ENCODE data around the gene C14orf119. TPM values are rescaled to one million over a fixed set of nuclear protein-coding genes. Genes with fewer than 3 reads are reported as not detected.
A peak's percentile ranks its signal among the peaks of the same experiment; 100 is the strongest.

The C14orf119 gene
- total RNA-seq, 2 donors from 2014 or later, result 20.3 to 32.3 TPM

DNA sequence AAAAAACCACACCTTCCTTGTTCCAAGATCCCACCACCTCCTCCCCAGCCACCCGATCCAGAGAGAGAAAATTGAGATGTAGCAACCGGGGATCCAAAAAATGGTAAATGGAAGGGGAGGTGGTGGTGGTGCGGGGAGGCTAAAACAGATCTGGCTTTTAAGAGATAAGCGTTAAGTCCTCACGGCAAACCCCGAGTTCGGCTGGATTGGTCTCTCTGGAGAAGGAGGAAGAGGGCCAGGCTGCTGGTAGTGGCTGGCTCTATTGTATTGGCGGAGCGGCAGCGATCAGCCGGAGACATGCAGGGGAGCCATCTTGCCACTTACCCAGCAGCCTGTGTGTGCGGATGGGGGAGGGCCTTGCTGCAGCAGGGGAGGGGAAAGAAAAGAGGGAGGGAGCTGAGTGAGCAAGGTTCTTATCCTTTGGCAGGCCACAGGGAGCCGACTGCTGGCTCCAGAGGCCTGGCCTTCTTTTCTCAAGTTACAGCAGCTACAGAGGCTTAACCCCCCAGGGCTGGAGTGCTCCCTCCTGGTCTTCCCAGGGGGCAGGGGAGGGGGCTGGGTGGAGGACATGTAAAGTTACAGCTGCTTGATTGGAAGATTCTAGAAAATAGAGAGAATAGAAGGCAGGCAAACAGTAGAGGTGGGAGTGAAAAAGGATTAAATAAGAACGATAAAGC lies 23.9 kb upstream of the C14orf119 start:
- peak; percentile 82 for DNase-seq (ENCODE audit: low spot score)
- no peaks in the 10 kb centered on the region for H3K9me3 ChIP-seq
- no peaks in the 10 kb centered on the region for H3K27me3 ChIP-seq (replicated peaks; ENCODE audit: insufficient read depth)
- H3K27ac ChIP-seq, result peak overlapping the region; percentile 80 to 81
- peak overlapping the region; percentile 44 to 55 for H3K4me3 ChIP-seq
- 1% methylated on average over 14 of the region's 14 CpGs for WGBS
- peaks cover 6 to 13% of the 10 kb centered on the region in 2 donors for H3K36me3 ChIP-seq
- intact Hi-C loops (cut with DNase I), result no loop called here
- peaks cover 25% of the 10 kb centered on the region for H3K4me1 ChIP-seq (replicated peaks)
- TF ChIP-seq POLR2AphosphoS5 (IDR thresholded peaks at IDR 0.05) (peak; percentile 86), POLR2A (IDR thresholded peaks at IDR 0.05) (peak; percentile 51)
- TF ChIP-seq, protein P1, sequence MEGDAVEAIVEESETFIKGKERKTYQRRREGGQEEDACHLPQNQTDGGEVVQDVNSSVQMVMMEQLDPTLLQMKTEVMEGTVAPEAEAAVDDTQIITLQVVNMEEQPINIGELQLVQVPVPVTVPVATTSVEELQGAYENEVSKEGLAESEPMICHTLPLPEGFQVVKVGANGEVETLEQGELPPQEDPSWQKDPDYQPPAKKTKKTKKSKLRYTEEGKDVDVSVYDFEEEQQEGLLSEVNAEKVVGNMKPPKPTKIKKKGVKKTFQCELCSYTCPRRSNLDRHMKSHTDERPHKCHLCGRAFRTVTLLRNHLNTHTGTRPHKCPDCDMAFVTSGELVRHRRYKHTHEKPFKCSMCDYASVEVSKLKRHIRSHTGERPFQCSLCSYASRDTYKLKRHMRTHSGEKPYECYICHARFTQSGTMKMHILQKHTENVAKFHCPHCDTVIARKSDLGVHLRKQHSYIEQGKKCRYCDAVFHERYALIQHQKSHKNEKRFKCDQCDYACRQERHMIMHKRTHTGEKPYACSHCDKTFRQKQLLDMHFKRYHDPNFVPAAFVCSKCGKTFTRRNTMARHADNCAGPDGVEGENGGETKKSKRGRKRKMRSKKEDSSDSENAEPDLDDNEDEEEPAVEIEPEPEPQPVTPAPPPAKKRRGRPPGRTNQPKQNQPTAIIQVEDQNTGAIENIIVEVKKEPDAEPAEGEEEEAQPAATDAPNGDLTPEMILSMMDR (IDR thresholded peaks at IDR 0.05), result peak in 1 of 4 experiments; percentile 18

DNA sequence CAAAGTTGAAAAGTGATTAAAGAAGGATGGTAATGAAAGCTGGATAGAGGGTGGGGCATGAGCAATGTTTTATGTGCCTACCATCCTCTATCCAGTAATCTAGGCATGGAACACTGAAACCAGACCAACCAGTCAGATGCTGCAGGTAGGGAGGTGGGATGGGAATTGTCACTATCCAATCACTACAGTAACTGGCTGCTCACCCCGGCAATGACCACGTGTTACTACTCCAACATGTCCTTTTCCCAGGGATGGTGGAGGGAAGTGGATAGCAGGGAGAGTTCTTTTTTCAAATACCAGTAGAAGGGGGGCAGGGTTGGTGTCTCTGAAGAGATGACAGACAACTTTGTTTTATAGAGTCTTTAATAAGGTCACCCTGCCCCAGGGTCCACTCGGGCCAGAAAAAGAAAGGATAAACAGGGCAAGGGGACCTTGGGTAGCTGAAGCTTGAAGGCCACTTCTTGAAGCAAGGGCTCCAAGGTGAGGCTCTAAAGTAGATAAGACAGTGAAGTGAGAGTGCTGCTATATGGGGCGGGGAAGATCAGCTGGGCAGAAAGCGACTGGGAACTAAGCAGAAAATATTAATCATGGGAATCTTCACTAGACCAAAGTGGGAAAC lies 23.3 kb upstream of the C14orf119 start:
- TF ChIP-seq POLR2A (IDR thresholded peaks at IDR 0.05), result no peak
- TF ChIP-seq POLR2AphosphoS5 (IDR thresholded peaks at IDR 0.05), result peak; percentile 39

DNA sequence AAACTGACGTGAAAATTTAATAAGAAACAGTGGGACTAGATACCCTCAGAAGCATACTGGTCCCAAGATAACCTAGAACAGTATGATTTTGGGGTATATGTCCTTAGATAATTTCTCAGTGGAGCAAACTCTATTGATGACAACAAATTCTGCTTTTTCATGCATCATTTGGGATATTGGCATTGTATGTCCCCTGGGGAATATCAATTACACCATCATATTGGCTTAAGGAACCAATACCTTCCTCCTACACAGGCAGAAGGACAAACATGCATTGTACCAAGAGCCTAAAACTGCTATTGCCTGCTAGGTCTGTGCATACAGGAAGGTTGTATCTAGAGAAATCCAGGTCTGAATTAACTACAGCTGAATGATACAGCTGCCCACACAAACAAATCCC lies 20.4 kb upstream of the C14orf119 start:
- peaks cover 1 to 25% of the 10 kb centered on the region in 2 donors for H3K36me3 ChIP-seq
- H3K27ac ChIP-seq, result no peak overlapping the region
- H3K9me3 ChIP-seq, result no peaks in the 10 kb centered on the region
- intact Hi-C loops (cut with DNase I), result no loop called here
- TF ChIP-seq POLR2A (IDR thresholded peaks at IDR 0.05) (no peak), POLR2AphosphoS5 (IDR thresholded peaks at IDR 0.05) (no peak)
- TF ChIP-seq, protein P1 (IDR thresholded peaks at IDR 0.05), result no peak
- 97% methylated on average over 1 of the region's 1 CpG for WGBS
- no peaks in the 10 kb centered on the region for H3K27me3 ChIP-seq (replicated peaks; ENCODE audit: insufficient read depth)
- H3K4me1 ChIP-seq (replicated peaks), result peaks cover 17% of the 10 kb centered on the region
- DNase-seq (ENCODE audit: low spot score), result no peak
- no peak overlapping the region for H3K4me3 ChIP-seq

More for the DNA sequence above, 23.3 kb upstream of the C14orf119 start:
- DNase-seq (ENCODE audit: low spot score), result peak; percentile 59
- no peaks in the 10 kb centered on the region for H3K27me3 ChIP-seq (replicated peaks; ENCODE audit: insufficient read depth)
- no peaks in the 10 kb centered on the region for H3K9me3 ChIP-seq
- H3K4me3 ChIP-seq, result peak overlapping the region; percentile 44 to 55
- H3K27ac ChIP-seq, result peak overlapping the region; percentile 80 to 81
- H3K4me1 ChIP-seq (replicated peaks), result peaks cover 25% of the 10 kb centered on the region
- 37% methylated on average over 5 of the region's 5 CpGs for WGBS
- peaks cover 6 to 13% of the 10 kb centered on the region in 2 donors for H3K36me3 ChIP-seq
- intact Hi-C loops (cut with DNase I), result no loop called here

DNA sequence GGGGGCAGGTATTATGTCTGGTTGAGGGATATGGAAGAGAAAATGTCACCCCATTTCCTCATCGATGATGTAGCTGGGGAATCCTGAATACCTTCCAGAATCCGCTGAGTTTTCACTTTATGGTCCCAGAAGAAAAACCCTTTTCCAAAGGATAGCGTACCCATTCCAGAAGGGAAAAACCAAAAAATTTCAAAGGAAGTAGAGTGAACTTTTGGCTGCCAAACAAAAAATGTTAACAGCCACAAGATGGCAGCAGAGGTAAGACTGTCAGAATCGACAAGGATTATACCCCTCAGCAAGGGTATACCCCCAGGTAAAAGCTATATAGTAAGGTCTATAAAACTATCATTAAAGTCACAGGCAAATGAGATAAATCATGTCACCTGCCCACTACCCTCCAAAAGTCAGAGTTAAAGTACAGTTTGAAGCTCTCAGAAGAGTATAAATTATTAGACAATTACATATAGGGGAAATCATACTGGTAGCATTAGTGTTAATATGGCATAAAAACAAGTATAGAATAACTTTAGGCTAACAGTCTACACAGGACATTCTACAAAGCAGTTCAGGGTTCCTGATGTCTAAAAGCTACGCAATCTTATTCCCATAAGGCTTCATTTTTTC lies 18.4 kb upstream of the C14orf119 start:
- TF ChIP-seq POLR2AphosphoS5 (IDR thresholded peaks at IDR 0.05), result no peak
- TF ChIP-seq, protein P1 (IDR thresholded peaks at IDR 0.05), result peak in 3 of 4 experiments; percentile 40 to 58 (median 44)
- TF ChIP-seq POLR2A (IDR thresholded peaks at IDR 0.05), result no peak
- H3K9me3 ChIP-seq, result no peaks in the 10 kb centered on the region
- peaks cover 10 to 30% of the 10 kb centered on the region in 2 donors for H3K36me3 ChIP-seq
- H3K4me1 ChIP-seq (replicated peaks), result peaks cover 4% of the 10 kb centered on the region
- DNase-seq (ENCODE audit: low spot score), result no peak
- H3K4me3 ChIP-seq, result no peak overlapping the region
- no peak overlapping the region for H3K27ac ChIP-seq
- intact Hi-C loops (cut with DNase I), result no loop called here
- WGBS, result 66% methylated on average over 5 of the region's 5 CpGs
- no peaks in the 10 kb centered on the region for H3K27me3 ChIP-seq (replicated peaks; ENCODE audit: insufficient read depth)

DNA sequence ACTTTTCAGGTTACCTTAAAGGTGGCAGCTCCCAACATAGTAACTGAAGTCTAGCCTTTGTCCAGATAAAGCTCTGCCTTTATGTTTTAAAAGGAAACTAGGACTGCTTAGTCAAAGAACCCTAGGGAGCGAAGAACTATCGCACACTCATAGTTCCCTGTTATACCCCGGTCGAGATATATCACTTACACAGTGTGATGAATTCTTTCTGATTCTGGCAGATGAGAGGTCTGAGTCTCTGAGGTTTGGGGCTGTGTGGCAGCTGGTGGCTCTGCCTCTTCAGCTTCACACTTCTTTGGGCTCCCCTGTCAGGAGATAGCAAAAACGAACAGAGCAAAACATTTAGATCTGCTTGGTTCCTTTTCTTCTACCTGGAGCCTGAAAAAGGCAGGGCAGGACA lies 17.3 kb upstream of the C14orf119 start:
- H3K4me1 ChIP-seq (replicated peaks), result no peaks in the 10 kb centered on the region
- intact Hi-C loops (cut with DNase I), result no loop called here
- WGBS, result 91% methylated on average over 5 of the region's 5 CpGs

More for the DNA sequence above, 17.3 kb upstream of the C14orf119 start:
- H3K36me3 ChIP-seq, result peaks cover 12 to 30% of the 10 kb centered on the region in 2 donors
- H3K9me3 ChIP-seq, result no peaks in the 10 kb centered on the region
- no peak for TF ChIP-seq POLR2A (IDR thresholded peaks at IDR 0.05)
- no peak for TF ChIP-seq POLR2AphosphoS5 (IDR thresholded peaks at IDR 0.05)
- TF ChIP-seq, protein P1 (IDR thresholded peaks at IDR 0.05), result no peak
- no peak overlapping the region for H3K27ac ChIP-seq
- DNase-seq (ENCODE audit: low spot score), result no peak
- no peaks in the 10 kb centered on the region for H3K27me3 ChIP-seq (replicated peaks; ENCODE audit: insufficient read depth)
- no peak overlapping the region for H3K4me3 ChIP-seq

Data from prostate gland (tissue), 2 donors.